GM21515 (cell line): ENCODE data around the gene MVB12B.
"Not testable (repeated sequence)": the region's sequence is repeated elsewhere in the genome, so short reads cannot be mapped to it uniquely, and the experiment has no call there.

Experiments used
- ATAC-seq: cut with Tn5 transposase; IDR thresholded peaks from one replicate; pipeline ENCODE4 v1.9.1; 2021; ENCODE audit not compliant: unreplicated experiment

MVB12B gene

DNA sequence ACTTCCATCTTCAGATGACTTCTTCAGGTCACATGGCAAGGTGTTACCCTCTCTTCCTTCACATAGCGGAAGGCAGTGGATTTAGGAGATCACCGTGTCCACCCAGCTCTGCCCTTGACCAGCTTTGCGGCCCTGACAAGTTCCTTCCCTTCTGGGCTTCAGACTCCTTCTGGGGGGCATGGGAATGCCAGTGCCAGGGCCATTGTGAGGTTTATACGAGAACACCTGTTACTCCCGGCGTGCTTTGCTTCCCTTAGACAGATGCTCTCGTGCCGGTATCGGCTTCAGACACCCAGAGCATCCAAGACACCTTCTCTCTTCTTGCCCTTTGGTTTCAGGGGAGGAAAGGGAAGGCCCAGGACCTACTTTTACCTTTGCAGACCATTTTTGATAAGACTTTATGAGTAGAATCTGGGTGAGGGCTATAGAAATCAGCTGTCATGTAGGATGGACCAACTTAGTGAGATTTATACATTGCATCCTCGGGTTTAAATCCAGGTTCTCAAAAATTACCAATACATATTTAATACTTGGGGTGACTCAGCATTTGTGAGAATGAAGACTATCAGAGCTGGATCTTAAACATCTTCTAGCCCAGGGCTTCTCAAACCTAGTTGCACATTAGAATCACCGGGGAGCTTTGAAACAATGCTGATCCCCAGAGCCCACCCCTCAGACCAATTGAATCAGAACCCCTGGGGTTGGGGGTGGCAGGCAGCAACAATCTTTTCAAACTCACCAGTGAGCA lies 138.2 kb downstream of the MVB12B start:
- ATAC-seq = no peak

DNA sequence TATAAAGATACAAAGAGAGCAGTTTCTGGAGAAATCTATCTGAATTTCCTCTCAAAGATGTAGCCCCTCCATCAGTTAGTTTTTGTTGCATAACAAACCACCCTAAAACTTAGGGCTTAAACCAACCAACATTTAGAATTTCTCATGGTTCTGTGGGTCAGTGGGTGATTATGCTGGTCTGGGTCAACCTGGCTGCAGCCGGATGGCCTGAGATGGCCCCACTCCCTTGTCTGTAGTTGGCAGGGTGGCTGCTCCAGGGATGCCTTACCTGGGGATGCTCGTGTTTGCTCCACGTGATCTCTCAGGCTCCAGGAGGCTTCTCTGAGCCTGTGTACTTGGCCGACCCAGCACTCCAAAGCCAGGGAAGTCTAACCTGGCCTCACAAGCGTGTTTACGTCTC lies 139.3 kb downstream of the MVB12B start:
- ATAC-seq = no peak

DNA sequence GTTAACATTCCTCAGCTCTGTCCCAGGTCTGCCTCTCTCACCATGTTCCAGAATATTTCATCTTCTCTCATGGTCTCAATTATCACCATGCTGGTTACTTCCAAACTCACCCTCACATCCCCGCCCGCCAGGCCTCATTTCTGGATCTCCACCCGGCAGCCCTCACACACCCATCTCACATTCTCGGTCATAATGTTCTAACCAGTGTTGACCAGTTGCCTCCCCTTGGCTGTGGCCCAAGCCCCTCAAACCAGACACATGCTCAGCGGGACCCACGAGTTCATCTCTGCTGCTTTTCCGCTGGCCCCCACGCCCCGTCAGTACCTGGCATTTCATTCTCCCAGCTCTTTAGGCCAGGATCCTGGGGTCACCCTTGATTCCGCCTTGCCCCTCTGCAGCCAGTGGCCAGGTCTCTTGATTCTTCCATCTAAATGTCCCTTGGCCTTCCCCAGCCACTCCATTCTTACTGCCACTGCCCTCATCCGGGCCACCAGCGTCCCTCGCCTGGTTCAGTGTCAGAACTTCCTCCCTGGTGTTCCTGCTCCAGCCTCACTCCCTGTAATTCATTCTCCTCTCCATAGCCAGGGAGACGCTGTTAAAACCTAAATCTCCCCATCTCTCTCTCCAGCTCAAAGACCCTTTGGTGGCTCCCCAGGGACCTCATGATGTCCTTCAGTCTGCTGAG lies 141.7 kb downstream of the MVB12B start:
- no peak for ATAC-seq

DNA sequence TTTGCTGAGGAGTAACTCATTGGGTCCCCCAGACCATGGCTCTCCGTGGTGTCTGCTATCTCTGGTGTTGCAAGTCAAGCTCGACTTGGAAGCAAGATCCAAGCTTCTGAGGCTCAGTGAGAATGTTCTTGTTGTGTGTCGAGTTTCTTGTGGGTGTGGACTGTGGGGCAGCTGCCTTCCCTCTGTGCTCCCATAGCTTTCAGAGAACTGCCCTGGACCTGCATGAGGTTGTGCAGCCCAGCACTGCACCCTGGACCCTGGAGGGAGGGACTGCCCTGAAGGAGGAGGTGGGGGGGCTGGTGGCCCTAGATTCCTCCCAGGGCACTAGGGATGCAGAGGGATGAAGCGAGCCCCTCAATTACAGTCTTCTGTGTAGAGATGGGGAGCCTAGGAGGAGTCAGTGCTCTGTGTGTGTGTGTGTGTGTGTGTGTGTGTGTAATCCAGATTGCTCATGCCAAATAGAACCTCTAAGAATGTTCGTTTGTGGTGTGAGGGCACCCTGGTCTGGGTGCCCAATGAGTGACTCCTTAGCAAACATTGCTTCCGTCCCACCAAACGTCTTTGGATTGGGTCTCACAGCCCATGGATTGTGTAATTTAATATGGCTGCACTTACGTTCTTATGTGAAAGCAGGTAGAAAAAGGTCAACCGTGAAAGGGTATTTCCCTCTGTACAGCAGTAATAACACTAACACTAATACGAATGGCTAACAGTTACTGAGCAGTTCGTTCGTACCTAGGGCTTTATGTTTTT lies 143.8 kb downstream of the MVB12B start:
- ATAC-seq = no peak

DNA sequence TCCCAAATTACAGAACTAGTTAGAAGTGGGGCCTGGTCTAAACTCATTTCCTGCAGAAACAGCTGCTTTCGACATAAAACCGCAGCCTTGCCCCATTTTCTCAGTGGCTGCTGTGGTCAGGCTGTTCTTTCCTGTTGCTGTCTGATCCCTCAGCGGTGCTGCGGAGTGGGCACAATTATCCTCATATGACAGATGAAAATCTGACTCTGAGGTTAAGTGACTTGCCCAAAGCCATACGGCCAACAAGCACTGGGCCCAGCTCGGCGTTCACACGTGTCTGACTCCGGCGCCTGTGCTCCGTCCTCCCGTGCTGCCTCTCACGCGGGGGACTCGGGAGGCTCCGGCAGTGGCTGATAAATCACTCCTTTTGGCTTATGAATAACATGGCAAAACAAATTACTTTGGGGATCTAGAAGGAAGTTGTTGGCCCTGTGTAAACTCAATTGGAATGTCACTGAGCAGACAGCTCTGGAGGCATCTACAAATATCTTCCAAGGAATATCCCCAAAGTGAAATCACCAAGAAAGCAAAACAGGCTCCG lies 144.5 kb downstream of the MVB12B start:
- ATAC-seq = no peak

DNA sequence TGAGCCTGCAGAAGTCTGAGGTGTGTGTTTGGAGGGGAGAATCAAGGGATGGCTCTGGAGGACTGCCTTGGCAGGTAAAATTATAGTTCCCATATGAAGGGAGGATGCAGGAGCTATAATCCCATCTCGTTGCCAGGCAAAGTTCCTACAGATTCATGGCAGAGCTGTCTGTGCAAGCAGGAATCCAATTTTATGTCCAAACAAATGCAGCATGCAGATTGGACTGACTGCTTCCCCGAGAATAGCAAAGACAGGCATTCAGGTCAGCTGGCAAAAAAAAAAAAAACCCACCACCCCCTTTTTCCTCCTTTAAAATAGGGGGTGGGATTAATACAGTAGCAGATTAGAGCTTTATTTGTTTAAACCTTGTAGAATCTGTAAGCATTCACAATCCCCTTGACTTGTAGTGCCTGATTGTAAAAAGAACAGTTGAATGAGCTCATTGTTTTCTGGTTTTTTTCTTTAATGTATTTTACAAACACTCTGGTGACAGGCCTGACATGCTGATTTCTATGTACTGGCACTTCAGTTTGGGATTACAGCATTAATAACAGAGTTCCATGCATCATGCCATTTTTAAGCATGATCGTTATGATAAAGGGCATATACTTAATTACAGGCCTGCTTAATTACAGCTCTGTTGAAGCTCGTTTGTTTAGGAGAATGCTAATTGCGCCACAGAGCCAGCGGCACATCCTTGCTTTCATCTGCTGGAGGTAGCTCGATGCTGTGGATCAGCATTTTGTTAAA lies 145.7 kb downstream of the MVB12B start:
- no peak for ATAC-seq

DNA sequence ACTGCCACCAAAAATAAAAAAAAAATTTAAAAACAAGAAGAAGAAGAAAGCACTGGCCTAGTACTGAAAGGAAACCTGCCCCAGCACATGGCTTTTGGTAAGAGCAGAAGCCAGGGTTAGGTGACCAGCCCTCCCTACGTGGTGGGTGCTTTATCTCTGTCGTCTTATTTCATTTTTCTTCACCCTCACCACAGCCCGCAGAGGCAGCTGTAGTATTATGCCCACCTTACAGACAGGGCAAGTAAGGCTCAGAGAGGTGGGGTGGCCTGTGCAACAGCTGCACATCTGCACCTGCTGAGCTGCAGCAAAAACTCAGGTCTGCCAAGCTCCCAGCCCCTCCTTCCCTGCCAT lies 146.3 kb downstream of the MVB12B start:
- ATAC-seq = no peak

DNA sequence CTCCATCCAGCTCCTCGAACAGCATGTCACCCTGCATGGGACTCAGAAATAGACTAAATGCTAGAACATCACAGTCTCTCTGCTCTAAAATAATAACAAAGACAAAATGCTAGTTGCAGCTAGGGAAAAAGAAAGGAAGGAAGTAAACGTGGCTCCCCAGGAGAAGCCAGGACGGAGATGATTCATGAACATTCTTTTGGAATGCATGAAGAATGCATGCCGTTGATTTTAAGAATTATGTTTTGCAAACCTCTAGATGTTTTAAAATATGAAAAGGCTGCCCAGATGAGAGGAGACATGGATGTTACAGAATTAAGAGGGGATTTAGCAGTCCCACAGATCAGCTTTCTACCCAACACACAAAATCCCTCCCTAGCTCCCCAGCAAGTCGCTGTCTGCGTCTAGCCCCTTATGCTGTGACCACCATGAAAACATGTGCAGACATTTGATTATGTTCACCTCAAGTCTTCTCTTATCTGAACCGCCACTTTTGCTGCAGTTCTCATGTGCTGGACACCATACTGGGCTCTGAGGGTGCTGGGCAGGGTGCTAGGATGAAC lies 147.7 kb downstream of the MVB12B start:
- no peak for ATAC-seq

DNA sequence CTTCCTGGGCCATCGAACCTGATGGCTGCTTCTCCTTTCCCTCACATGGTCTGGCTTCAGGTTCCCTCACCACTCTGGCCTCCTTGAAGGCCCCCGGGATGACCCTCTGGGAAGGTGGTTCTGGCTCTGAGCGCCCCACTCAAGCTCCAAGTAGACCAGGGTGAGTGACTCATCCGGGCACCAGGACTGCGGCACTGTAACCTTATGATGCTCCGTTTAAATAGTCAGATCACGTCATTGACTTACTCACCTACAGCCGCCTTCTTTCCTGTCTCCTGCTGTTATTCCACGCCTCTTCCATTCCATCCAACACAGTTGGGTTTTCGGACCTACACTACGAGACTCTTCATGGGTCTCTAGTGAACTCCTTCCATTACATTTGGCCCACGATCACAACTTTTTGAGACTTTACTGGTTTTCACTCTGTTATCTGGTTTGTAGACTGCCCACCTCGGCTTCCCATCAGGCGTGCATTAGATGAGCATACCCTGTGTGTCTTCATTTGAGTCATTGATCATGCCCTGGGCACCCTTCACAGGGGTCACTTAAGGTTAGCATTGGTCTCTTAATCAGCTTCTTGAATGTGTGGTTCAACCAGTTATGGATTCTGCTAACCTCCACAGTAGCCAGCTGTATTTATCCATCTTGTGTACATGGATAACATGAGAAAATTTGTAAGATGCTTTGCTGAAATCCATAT lies 148.3 kb downstream of the MVB12B start:
- no peak for ATAC-seq

DNA sequence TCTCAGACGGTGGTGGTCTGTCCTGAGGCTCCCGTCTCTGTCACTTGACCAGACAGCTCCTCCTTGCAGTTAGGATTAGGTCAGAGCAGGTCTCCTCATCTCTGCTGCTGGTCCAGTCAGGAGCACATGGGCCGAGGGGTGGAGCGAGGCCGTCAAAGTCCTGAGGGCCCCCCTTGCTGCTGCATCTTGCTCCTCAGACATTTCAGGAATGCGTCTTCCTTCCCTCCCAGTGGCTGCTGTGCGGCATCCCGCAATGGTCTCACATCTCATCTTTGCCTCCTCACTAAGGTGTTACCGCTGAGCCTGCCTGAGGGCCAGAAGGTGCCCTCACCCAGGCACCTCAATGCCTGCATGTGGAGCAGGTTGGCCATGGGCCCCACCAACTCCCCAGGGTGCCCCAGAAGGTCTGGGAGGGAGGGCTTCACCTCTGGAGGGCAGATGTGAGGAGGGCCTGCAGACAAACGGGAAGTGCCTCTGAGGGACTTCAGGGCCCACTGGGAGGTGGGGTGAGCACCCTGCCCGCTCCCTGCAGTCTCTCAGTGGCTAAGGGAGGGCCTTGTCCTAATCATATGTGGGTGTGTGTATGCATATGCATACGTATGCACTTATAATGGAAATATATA lies 149.4 kb downstream of the MVB12B start:
- no peak for ATAC-seq

DNA sequence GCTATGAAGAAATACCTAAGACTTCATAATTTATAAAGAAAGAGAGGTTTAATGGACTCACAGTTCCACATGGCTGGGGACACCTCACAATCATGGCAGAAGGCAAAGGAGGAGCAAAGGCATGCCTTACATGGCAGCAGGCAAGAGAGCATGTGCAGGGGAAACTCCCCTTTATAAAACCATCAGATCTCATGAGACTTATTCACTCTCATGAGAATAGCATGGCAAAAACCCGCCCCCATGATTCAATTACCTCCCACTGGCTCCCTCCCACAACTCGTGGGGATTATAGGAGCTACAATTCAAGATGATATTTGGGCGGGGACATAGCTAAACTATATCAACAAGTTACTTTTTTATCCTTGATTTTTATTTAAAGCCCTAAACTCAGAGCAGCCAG lies 150.8 kb downstream of the MVB12B start:
- not testable (repeated sequence) for ATAC-seq

DNA sequence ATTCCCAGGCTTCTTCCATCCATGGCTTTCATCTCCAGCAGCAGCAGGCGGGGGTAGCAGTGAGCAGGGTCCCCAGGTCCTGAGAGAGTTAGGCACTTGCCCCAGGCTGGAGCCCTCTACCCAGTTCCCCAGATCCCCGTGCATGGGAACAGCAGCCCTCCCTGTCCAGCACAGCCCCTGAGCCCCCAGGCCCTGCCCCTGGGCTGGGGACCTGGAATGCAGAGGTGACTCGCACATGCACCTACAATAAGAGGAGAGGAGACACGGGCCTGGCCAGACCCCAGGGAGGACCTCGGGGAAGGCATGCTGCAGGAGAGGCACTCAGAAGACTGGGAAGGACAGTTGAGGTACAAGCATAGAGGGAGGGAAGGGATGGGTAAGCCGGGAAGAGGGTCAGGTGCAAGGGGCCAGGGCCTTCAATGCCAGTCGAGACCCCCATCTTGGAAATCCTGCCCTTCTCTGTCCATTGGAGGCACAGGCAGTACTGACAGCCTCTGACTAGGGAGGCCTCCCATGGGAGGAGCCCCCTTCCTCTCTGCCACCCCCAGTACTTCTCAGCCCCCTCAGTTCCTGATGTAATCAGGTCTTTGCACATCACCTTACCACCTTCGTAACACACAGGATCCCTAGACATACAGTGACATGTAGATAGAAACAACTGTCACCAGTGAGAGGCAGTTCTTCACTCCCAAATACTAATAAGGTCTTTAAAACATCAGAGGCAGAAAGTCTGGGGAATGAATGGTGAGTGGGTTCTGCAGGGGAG lies 151.8 kb downstream of the MVB12B start:
- no peak for ATAC-seq

DNA sequence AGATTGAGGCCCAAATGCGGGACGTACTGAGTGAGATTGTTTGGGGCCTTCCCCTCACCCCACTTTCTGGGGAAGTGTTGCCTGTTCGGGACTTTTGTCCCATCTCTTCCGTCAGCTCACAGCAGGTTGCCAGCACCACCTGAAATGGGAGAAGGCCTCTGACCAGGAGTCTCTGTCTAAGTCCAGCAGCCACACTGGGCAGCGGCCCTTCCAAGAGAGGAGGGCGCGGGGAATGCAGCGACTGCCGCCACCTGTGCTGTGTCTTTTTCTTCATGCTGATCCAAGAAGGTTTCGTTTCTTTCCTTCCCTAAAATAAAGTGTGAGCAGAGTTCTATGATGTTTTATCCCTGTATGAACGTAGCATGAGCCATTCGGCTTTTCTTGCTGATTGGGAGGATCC lies 152.9 kb downstream of the MVB12B start:
- ATAC-seq = no peak

DNA sequence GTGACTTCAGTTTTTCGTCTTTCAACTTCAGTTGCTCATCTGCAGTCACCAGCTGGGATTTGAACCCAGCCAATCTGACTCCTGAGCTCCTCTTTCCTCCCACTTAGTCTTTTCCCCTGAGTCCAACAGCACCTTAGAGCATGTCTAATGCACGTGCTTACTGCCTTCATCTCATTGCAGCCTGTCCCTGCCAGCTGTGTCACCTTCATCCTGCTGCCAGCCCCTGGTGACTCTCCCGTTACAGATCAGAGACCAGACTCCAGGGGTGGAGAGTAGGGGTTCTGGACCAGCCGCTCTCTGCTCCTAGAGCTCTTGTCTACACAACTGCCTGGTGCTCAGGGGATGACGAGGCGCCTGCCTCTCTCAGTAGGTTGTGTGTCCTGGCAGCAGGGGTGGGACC lies 154.2 kb downstream of the MVB12B start:
- no peak for ATAC-seq

DNA sequence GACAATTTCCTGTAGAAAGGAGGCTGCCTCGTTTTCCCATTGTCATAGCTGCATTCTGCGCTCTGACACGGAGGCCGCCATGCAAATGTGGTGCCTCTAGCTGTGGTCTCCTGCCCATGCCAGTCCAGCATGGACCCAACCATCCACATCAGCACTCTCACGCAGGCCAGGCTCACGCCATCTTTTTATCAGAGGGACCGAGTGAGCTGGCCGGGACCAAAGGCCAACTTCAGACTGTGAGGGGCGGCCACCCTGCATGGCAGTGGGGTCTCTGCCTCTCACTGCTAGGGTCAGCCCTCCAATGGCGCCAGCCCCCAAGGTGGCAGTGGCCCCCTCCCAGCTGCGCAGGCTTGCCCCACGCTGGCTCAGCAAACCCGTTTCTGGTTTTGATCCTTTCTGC lies 155.2 kb downstream of the MVB12B start:
- no peak for ATAC-seq

DNA sequence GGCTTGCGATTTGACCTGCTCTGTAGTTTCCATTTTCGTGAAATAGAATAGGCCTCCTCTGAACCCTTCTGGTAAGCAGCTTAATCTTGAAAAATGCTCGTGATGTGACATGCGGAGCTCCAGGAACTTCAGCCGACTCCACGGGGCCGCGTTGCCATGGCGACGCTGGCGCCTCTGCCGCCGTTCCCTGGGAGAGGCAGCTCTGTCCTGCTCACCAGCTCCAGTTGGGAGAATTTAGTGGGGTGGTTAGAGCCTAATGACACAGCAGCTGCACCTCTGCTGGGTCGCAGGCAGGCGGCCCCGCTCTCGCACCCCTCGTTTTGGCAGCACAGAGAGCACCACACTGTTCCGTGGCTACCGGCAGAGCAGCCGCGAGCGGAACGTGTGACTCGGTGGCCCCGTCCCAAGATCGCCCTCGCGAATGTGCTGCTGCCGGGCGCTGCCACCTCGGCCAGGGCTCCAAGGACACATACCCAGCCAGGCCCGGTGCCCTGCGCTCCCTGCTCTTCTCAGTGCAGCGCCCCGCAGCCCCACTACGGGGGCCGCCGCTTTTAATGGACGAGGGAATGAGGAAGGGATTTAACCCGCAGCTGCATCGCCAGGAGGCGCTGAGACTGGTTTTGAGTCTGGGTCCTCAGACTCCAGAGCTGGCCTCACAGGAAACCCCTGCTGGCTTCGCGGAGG lies 155.9 kb downstream of the MVB12B start:
- ATAC-seq = no peak

DNA sequence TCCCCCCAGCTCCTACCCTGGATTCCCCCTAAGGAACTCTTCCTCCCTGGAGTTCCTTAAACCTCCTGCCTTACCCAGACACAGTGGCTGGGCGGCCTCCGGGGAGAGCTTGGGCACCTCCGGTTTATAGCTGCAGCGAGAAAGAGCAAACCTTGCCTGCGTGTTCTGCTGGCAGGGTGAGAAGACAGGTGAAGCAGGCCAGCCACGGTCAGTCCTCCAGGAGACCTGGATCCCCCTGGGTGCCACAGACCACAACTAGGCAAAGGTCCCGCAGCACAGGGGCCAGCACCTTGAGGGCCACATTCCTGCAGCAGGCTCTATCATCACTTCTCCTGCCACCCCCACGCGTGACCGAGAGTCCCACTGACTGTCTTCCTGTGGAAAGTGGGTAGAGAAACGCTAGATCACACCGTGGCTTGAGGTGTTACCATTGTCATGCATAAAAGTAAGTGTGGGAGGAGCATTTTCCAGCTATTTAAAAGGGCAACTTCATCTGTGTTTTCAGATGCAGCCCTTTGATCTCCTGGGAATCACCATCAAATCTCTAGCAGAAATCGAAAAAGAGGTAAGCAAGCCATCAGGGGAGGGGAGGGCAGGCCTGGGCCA lies 156.9 kb downstream of the MVB12B start:
- ATAC-seq = no peak

DNA sequence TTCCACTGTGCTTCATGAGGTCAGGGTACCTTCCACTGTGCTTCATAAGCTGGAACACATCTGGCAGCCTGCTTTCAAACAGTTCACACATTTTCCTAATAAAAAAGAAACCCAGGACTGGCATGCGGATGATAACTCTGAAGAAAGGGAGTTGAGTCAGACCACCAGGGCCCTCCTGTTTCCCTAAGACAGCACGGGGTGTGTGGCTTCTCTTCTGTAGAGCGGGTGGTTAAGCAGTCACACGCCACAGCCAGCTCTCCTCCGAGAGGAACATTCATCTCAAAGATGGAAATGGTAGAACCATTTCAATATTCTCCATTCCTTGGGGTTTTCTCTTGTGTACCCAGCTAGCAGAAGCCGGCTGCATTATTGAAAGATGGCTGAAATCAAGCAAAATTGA lies 159.0 kb downstream of the MVB12B start:
- ATAC-seq = no peak
